Measurements from ENCODE around the gene ABCA13. TPM values are rescaled to one million over a fixed set of nuclear protein-coding genes. Genes with fewer than 3 reads are reported as not detected.

ABCA13 gene
- total RNA-seq, 1 donor from 2014 or later: 0.34 TPM

DNA sequence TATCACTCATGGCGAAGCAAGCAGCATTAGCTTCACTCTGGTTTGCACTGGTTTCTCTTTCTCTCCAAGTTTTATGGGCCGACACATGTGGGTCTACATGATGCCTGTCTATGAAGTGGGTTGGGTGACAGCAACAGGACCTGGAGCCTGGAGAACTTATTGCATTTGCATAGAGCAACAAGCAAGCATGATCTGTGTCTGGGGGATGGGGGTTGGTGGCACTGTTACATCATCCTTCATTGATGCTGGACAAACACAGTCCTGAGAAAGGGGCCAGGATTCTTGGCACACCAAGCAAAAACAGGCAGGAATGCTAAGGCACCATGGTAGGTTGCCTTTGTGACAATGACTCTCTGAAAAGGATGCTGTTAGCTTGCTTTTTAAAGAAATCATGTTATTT, 486.9 kb downstream of the ABCA13 start:
- no peaks in the 10 kb centered on the region for H3K36me3 Mint-ChIP-seq (ENCODE audit: low read depth, unreplicated experiment)
- TF ChIP-seq CTCF (IDR thresholded peaks at IDR 0.05; ENCODE audit: insufficient read depth, low read depth, low read length) (no peak), EZH2 (IDR thresholded peaks at IDR 0.05; ENCODE audit: insufficient read depth, low read length) (no peak)
- H3K4me1 Mint-ChIP-seq (ENCODE audit: low read depth, unreplicated experiment): no peaks in the 10 kb centered on the region
- no peak for DNase-seq (ENCODE audit: low read depth)
- no peak overlapping the region for H3K27ac ChIP-seq (ENCODE audit: low read depth, low read length)
- FAIRE-seq: no peak
- peaks cover 1% of the 10 kb centered on the region for H3K27me3 Mint-ChIP-seq (ENCODE audit: low read depth, unreplicated experiment)
- no peaks in the 10 kb centered on the region for H3K36me3 ChIP-seq (ENCODE audit: insufficient read depth, low read length)
- H3K4me3 Mint-ChIP-seq (ENCODE audit: unreplicated experiment): no peak overlapping the region
- no peak overlapping the region for H3K27ac Mint-ChIP-seq (ENCODE audit: unreplicated experiment)
- no peaks in the 10 kb centered on the region for H3K79me2 ChIP-seq (ENCODE audit: insufficient read depth, low read length)
- no peak overlapping the region for H3K4me3 ChIP-seq (ENCODE audit: insufficient read depth, low read depth, low read length)
- H3K9ac ChIP-seq (ENCODE audit: low read length): no peak overlapping the region
- no peak overlapping the region for H2AFZ ChIP-seq (ENCODE audit: low read depth, low read length)
- peaks cover 2% of the 10 kb centered on the region for H3K9me3 ChIP-seq (ENCODE audit: insufficient read depth, low read depth, low read length)
- no peaks in the 10 kb centered on the region for H3K4me1 ChIP-seq (ENCODE audit: insufficient read depth, low read length)
- peaks cover 6% of the 10 kb centered on the region for H3K9me3 Mint-ChIP-seq (ENCODE audit: unreplicated experiment)
- no peaks in the 10 kb centered on the region for H3K27me3 ChIP-seq (ENCODE audit: insufficient read depth, low read length)
- H3K4me2 ChIP-seq (ENCODE audit: low read length): no peak overlapping the region
- no peaks in the 10 kb centered on the region for H4K20me1 ChIP-seq (ENCODE audit: insufficient read depth, low read length)

DNA sequence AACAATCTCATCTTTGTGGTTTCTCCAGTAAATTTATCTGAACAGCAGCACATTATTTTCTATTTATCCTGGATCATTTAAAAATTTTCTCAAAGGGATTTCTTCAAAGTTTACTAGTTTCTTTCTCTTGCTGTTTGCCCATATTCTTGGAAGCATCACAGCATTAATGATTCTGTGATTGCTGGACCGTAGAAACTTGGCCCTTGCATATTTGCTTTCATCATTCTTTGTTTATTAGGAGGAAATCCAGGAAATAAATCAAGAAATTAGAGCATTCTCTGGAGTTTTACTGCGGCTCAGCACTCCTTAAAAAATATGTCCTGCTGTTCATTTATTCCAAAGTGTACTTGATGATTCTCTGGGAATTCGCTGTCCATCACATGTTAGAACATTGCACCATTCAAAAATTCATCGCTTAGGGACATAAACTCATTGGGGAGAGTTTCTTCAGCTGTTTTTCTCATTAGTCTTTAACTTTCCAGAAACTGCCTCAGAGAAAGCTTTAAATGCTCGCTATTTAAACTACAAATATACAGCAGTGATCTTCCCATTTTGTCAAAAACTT, 489.1 kb downstream of the ABCA13 start:
- Histone ChIP-seq H3K4me1 (ENCODE audit: insufficient read depth, low read length) (no peaks in the 10 kb centered on the region), H3K4me2 (ENCODE audit: low read length) (no peak overlapping the region), H3K9me3 (ENCODE audit: insufficient read depth, low read depth, low read length) (no peaks in the 10 kb centered on the region), H3K9ac (ENCODE audit: low read length) (no peak overlapping the region), H3K27me3 (ENCODE audit: insufficient read depth, low read length) (no peaks in the 10 kb centered on the region), H3K36me3 (ENCODE audit: insufficient read depth, low read length) (no peaks in the 10 kb centered on the region), H2AFZ (ENCODE audit: low read depth, low read length) (no peak overlapping the region), H4K20me1 (ENCODE audit: insufficient read depth, low read length) (no peaks in the 10 kb centered on the region), H3K4me3 (ENCODE audit: insufficient read depth, low read depth, low read length) (no peak overlapping the region), H3K79me2 (ENCODE audit: insufficient read depth, low read length) (no peaks in the 10 kb centered on the region), H3K27ac (ENCODE audit: low read depth, low read length) (no peak overlapping the region)
- no peaks in the 10 kb centered on the region for H3K9me3 Mint-ChIP-seq (ENCODE audit: unreplicated experiment)
- no peak overlapping the region for H3K4me3 Mint-ChIP-seq (ENCODE audit: unreplicated experiment)
- peaks cover 1% of the 10 kb centered on the region for H3K4me1 Mint-ChIP-seq (ENCODE audit: low read depth, unreplicated experiment)
- no peak overlapping the region for H3K27ac Mint-ChIP-seq (ENCODE audit: unreplicated experiment)
- DNase-seq (ENCODE audit: low read depth) (no peak), FAIRE-seq (no peak)
- TF ChIP-seq EZH2 (IDR thresholded peaks at IDR 0.05; ENCODE audit: insufficient read depth, low read length) (no peak), CTCF (IDR thresholded peaks at IDR 0.05; ENCODE audit: insufficient read depth, low read depth, low read length) (no peak)
- H3K36me3 Mint-ChIP-seq (ENCODE audit: low read depth, unreplicated experiment): no peaks in the 10 kb centered on the region
- peaks cover 1% of the 10 kb centered on the region for H3K27me3 Mint-ChIP-seq (ENCODE audit: low read depth, unreplicated experiment)

- H3K4me2 ChIP-seq (ENCODE audit: low read length): no peak overlapping the region
- H3K27me3 Mint-ChIP-seq (ENCODE audit: low read depth, unreplicated experiment): peaks cover 1% of the 10 kb centered on the region
- H4K20me1 ChIP-seq (ENCODE audit: insufficient read depth, low read length): no peaks in the 10 kb centered on the region
- DNase-seq (ENCODE audit: low read depth): no peak
- no peak for FAIRE-seq
- H3K9me3 Mint-ChIP-seq (ENCODE audit: unreplicated experiment): no peaks in the 10 kb centered on the region
- H3K79me2 ChIP-seq (ENCODE audit: insufficient read depth, low read length): no peaks in the 10 kb centered on the region
- no peaks in the 10 kb centered on the region for H3K27me3 ChIP-seq (ENCODE audit: insufficient read depth, low read length)
- H3K9ac ChIP-seq (ENCODE audit: low read length): no peak overlapping the region
- peaks cover 1% of the 10 kb centered on the region for H3K4me1 Mint-ChIP-seq (ENCODE audit: low read depth, unreplicated experiment)
- H3K9me3 ChIP-seq (ENCODE audit: insufficient read depth, low read depth, low read length): no peaks in the 10 kb centered on the region
- H3K27ac ChIP-seq (ENCODE audit: low read depth, low read length): no peak overlapping the region
- H3K4me3 ChIP-seq (ENCODE audit: insufficient read depth, low read depth, low read length): no peak overlapping the region
- no peak overlapping the region for H2AFZ ChIP-seq (ENCODE audit: low read depth, low read length)
- no peak overlapping the region for H3K4me3 Mint-ChIP-seq (ENCODE audit: unreplicated experiment)
- no peaks in the 10 kb centered on the region for H3K36me3 ChIP-seq (ENCODE audit: insufficient read depth, low read length)
- H3K27ac Mint-ChIP-seq (ENCODE audit: unreplicated experiment): no peak overlapping the region
- TF ChIP-seq EZH2 (IDR thresholded peaks at IDR 0.05; ENCODE audit: insufficient read depth, low read length) (no peak), CTCF (IDR thresholded peaks at IDR 0.05; ENCODE audit: insufficient read depth, low read depth, low read length) (no peak)
- no peaks in the 10 kb centered on the region for H3K36me3 Mint-ChIP-seq (ENCODE audit: low read depth, unreplicated experiment)
- no peaks in the 10 kb centered on the region for H3K4me1 ChIP-seq (ENCODE audit: insufficient read depth, low read length)
Observed at GRCh38 chr7:48664241-48664640, 493.0 kb downstream of the ABCA13 start.
